ENCODE data around the gene ELK4. TPM values are rescaled to one million over a fixed set of nuclear protein-coding genes. Genes with fewer than 3 reads are reported as not detected.
"Not testable (repeated sequence)": the region's sequence is repeated elsewhere in the genome, so short reads cannot be mapped to it uniquely, and the experiment has no call there.

Gene ELK4
- total RNA-seq, 1 experiment from 2014 or later = 41.8 TPM

GRCh38 chr1:205665201-205666045 lies 33.6 kb upstream of the ELK4 start:
- no peak for DNase-seq (ENCODE audit: extremely low read depth, low read depth)

- no peak for DNase-seq (ENCODE audit: extremely low read depth, low read depth)
These were observed 32.7 kb upstream of the ELK4 start for GRCh38 chr1:205664399-205665017.

DNA sequence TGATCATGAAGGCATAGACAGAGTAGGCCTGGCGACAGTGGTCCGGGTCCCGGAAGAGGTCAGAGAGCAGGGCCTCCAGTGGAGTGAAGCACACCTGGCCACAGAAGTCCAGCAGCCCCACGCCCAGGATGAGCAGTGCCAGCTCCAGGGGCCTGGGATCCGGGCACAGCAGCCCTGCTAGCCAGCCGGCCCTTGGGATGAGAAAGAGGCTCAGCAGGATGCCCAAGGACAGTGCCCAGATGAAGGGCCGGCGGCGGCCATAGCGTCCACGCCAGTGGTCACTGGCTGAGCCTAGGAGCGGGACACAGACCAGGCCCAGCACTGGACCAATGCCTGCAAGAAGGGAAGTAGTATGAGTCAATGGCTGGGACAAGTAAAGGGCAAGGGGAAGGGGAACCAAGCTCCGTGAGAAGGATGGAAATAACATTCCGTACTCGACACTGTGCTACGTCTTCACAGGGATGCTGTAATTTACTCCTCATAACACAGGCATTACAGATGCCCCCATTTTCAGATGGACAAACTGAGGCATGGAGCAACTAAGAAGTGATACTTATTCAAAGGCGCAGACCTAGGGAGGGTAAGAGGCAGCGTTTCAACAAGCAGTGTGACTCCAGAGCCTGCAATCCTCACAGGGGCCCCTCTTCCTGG lies 31.6 kb upstream of the ELK4 start:
- no peak for DNase-seq (ENCODE audit: extremely low read depth, low read depth)

- no peak for DNase-seq (ENCODE audit: extremely low read depth, low read depth)
These were observed 31.0 kb upstream of the ELK4 start for GRCh38 chr1:205662791-205663190.

DNA sequence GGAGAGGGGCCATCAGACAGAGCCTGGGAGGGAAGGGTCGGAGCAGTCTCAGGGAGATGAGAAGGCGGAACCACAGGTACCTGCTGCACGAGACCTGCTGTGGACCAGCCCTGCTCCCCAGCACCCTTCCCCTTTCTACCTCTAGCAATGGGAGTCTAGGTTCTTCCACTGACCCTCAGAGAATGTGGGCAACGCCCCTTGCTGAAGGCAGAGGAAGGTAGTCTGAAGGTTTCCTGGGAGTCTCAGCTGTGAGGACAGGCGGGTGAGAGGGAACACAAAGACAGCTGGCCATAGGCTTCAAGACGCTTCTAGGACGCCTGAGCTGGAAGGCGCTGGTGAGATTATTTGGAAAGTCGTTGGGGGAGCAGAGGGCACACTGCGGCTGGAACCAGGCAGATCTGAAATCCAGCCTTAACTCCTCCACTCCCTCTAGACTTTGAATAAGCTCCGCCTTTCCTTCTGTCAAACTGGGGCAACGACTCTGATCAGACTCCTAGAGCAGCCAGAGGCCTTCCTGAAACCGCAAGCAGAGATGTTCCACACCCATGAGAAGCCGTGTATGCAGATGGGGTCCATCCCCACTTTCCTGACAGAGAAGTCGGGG lies 30.4 kb upstream of the ELK4 start:
- no peak for DNase-seq (ENCODE audit: extremely low read depth, low read depth)

GRCh38 chr1:205661429-205662134 lies 29.8 kb upstream of the ELK4 start:
- DNase-seq (ENCODE audit: extremely low read depth, low read depth) = no peak

- DNase-seq (ENCODE audit: extremely low read depth, low read depth) = no peak
These were observed 28.6 kb upstream of the ELK4 start for GRCh38 chr1:205660361-205660760.

DNA sequence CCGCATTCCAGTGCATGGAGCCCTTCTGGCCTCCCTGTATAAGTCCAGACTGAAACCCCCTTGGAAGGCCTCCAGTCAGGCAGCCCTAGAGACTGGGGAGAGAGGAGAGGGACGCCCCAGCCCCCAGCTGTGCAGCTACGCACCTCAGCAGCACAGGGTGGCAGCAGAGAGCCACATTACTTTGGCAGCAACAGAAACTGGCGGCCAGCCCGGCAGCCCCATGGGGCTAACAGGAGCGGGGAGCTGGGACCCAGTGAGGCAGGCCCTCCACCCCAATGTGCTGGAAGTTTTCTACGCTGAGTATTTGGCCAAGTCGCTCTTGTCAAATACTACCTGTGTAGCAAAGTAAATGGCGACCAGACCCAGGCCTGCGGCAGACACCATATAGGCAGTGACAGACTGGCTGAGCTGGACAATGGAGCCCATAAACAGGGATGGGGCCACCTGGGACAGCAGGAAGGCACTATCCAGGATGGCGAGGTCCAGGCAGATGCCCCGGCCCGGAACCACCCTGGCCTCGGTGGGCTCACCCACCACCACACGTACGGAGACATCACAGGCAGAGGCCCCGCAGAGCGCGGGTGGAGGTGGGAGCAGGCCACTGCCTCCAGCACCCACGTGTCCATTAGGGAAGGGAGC lies 27.3 kb upstream of the ELK4 start:
- DNase-seq (ENCODE audit: extremely low read depth, low read depth) = peak; percentile 77

GRCh38 chr1:205656236-205656635 lies 24.4 kb upstream of the ELK4 start:
- no peak for DNase-seq (ENCODE audit: extremely low read depth, low read depth)

DNA sequence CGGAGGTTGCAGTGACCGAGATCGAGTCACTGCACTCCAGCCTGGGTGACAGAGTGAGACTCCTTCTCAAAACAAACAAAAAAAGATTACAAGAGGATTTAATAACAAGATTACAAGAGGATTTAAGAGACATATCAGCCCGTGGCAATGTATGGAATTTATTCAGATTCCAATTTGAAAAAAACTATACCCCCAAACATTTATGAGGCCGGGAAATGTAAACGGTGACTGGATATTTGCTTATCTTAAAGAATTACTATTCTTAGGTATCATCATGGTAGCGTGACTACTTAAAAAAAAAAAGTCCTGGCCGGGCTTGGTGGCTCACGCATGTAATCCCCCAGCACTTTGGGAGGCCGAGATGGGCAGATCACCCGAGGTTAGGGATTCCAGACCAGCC lies 21.2 kb upstream of the ELK4 start:
- no peak for DNase-seq (ENCODE audit: extremely low read depth, low read depth)

GRCh38 chr1:205650241-205650640 lies 18.4 kb upstream of the ELK4 start:
- DNase-seq (ENCODE audit: extremely low read depth, low read depth) = no peak

DNA sequence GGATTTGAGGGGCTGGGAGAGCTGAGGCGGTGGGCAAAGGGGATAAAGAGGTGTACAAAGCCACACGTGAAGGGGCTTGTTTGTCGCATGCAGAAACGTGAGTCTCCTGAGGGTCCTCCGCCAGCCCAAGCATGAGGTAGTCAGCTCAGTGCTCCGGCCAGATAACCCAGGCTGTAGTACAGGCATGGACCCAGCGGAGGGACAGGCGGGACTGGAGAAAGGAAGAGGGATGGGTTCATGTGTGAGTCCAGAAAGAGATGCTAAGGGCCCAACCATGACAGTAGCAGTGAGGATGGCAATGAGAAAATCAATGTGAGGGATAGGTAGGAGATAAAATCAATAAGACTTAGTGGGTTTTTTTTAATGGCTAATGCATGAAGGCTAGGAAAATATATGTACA lies 13.7 kb upstream of the ELK4 start:
- no peak for DNase-seq (ENCODE audit: extremely low read depth, low read depth)

DNA sequence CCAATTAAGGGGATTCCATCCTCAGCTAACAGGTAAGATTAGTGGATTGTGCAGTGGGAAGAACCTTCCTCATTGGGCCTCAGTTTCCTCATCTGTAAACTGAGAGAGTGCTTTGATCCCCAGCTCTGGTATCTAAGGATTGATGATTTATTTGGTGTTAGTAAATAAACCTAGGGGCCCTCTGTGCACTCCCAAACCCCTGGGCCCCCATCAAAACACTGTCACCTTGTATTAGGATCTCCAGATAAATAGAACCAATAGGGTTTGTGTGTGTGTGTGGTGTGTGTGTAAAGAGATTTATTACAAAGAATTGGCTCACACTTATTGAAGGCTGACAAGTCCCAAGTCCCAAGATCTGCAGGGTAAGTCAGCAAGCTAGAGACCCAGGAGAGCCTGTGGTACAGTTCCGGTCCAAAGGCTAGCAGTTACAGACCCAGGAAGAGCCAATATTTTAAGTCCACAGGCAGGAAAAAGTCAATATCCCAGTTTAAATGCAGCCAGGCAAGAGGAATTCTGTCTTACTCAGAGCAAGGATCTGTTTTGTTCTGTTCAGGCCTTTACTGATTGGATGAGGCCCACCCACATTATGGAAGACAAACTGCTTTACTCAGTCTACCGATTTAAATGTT lies 11.0 kb upstream of the ELK4 start:
- no peak for DNase-seq (ENCODE audit: extremely low read depth, low read depth)

GRCh38 chr1:205639567-205639966 lies 7.8 kb upstream of the ELK4 start:
- no peak for DNase-seq (ENCODE audit: extremely low read depth, low read depth)

- DNase-seq (ENCODE audit: extremely low read depth, low read depth) = no peak
These were observed 6.2 kb upstream of the ELK4 start for GRCh38 chr1:205637854-205638468.

DNA sequence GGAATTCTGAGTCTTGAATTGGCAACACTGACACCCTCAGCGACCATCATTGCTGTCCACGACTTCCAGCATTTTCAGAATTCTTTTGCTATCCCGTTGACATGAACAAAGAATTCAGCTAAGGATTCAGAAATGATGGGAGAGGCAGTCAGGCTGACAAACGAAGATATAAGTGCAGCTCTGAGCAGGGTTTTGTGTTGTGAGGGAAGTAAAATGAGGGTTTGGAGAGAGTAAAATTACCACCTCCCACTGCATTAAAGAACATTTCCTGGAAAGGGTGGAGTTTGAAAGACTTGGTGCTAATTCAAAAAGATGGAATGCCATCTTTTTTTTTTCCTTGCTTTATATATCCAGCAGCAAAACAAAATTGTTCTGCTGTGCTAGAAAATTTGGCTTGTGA lies 4.9 kb upstream of the ELK4 start:
- DNase-seq (ENCODE audit: extremely low read depth, low read depth) = no peak

DNA sequence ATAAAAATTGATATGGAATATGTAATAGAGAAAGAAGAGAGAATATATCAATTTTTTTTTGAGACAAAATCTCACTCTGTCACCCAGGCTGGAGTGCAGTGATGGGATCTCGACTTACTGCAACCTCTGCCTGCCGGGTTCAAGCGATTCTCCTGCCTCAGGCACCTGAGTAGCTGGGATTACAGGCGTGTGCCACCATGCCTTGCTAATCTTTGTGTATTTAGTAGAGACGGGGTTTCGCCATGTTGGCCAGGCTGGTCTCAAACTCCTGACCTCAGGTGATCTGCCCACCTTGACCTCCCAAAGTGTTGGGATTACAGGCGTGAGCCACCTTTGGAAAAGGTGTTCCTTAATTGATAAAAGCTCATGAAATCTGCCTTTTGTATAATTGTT lies 4.3 kb upstream of the ELK4 start:
- not testable (repeated sequence) for DNase-seq (ENCODE audit: extremely low read depth, low read depth)

GRCh38 chr1:205633421-205633976 lies 1.7 kb upstream of the ELK4 start:
- DNase-seq (ENCODE audit: extremely low read depth, low read depth) = no peak

DNA sequence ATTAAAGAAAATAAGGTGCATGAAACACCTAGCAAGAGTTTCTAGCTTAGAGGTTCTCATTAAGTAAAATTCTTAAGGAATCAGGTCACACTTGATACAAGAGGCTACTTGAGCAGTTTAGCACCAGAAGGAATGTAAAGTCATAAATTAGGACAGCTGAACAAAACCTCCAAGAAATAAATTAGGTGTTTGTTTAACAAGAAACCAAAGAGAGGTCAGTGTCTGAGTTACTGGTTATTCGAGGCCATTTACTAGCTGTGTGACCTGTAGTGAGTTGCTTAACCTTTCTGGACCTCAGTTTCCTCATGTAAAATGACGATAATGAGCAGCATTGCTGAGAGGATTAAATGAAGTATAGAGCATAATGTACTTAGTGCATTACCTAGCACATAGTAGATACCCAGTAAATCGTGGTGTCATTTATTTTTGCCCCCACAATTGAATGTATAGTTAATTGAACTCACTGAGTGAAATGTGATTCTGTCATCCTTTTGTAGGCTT lies 908 bp upstream of the ELK4 start:
- DNase-seq (ENCODE audit: extremely low read depth, low read depth) = no peak

Data from NCI-H460 (cell line).